GM18907 (cell line): ENCODE data around the gene PICK1.
"Not testable (repeated sequence)": the region's sequence is repeated elsewhere in the genome, so short reads cannot be mapped to it uniquely, and the experiment has no call there.

ENCODE experiments used
- ATAC-seq: cut with Tn5 transposase; IDR thresholded peaks from one replicate; pipeline ENCODE4 v1.9.1; 2021; ENCODE audit warnings: mild to moderate bottlenecking, moderate library complexity; ENCODE audit not compliant: unreplicated experiment

PICK1 gene

GRCh38 chr22:38030311-38031133, 26.7 kb upstream of the PICK1 start:
- no peak for ATAC-seq

- no peak for ATAC-seq
These were observed 25.7 kb upstream of the PICK1 start for GRCh38 chr22:38031491-38031890.

GRCh38 chr22:38032681-38033521, 24.3 kb upstream of the PICK1 start:
- ATAC-seq, result no peak

- no peak for ATAC-seq
These were observed 23.5 kb upstream of the PICK1 start for GRCh38 chr22:38033522-38034277.

- ATAC-seq, result no peak
These were observed 22.8 kb upstream of the PICK1 start for GRCh38 chr22:38034278-38034882.

- ATAC-seq, result no peak
These were observed 22.2 kb upstream of the PICK1 start for GRCh38 chr22:38034884-38035529.

GRCh38 chr22:38035530-38035885, 21.7 kb upstream of the PICK1 start:
- ATAC-seq, result no peak

- no peak for ATAC-seq
These were observed 20.7 kb upstream of the PICK1 start for GRCh38 chr22:38036392-38037062.

- not testable (repeated sequence) for ATAC-seq
These were observed 19.6 kb upstream of the PICK1 start for GRCh38 chr22:38037367-38038150.

- no peak for ATAC-seq
These were observed 18.8 kb upstream of the PICK1 start for GRCh38 chr22:38038426-38038825.

- ATAC-seq, result no peak
These were observed 18.1 kb upstream of the PICK1 start for GRCh38 chr22:38038890-38039812.

GRCh38 chr22:38040953-38041759, 16.0 kb upstream of the PICK1 start:
- ATAC-seq, result no peak

- ATAC-seq, result no peak
These were observed 15.3 kb upstream of the PICK1 start for GRCh38 chr22:38041760-38042487.

GRCh38 chr22:38042488-38042790, 14.8 kb upstream of the PICK1 start:
- no peak for ATAC-seq

- no peak for ATAC-seq
These were observed 13.8 kb upstream of the PICK1 start for GRCh38 chr22:38043151-38044039.
